Measurements from ENCODE around the gene KRTAP5-11. TPM values are rescaled to one million over a fixed set of nuclear protein-coding genes. Genes with fewer than 3 reads are reported as not detected.

Gene KRTAP5-11
- total and polyA plus RNA-seq, 2 of the 8 experiments (the other 6 are each of a cell fraction or from before 2014, with no cell fraction given), result not detected

DNA sequence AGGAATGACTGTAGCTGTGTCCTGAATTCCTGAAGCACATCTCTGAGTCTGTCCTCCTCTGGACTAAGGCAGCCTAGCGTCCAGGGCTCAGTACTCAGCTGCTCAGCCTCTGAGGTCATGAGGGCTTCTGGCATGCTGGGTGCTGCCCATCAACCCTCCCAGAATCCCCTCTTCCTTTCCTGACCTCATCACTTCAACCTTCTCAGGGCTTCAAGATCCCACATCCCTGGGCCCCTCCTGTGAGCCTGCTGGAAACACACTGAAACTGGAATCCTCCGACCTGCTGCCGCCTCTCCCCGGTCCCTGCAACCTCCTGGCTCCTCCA is 44.0 kb downstream of the KRTAP5-11 start:
- Histone ChIP-seq H3K9ac (replicated peaks in 1 of 4; ENCODE audit: extremely low read depth in 1 of 4, low read depth in 3 of 4, low read length in 3 of 4) (no peak overlapping the region), H4K8ac (ENCODE audit: extremely low read depth, insufficient read depth, low read length) (no peak overlapping the region), H3K79me2 (ENCODE audit: control insufficient read depth in 1 of 2, insufficient read depth in 2 of 2, low read length in 2 of 2) (no peaks in the 10 kb centered on the region), H3K27me3 (replicated peaks in 1 of 4; ENCODE audit: control insufficient read depth in 3 of 4, extremely low read depth in 1 of 4, insufficient read depth in 3 of 4, low read length in 3 of 4) (no peaks in the 10 kb centered on the region), H2BK120ac (replicated peaks; ENCODE audit: low read depth, low read length) (no peak overlapping the region), H3K18ac (ENCODE audit: extremely low read depth, low read length) (no peak overlapping the region), H2AFZ (ENCODE audit: low read length) (no peak overlapping the region), H4K5ac (ENCODE audit: insufficient read length, low read depth, low read length) (no peak overlapping the region), H3K23ac (ENCODE audit: insufficient read length) (no peak overlapping the region), H3K27ac (ENCODE audit: low read depth, low read length) (no peak overlapping the region), H2BK15ac (ENCODE audit: low read length) (no peak overlapping the region), H4K91ac (replicated peaks; ENCODE audit: insufficient read length, low read length) (no peak overlapping the region), H3K14ac (ENCODE audit: insufficient read length) (no peak overlapping the region), H3K36me3 (ENCODE audit: control insufficient read depth in 2 of 4, insufficient read depth in 4 of 4, low read length in 3 of 4) (no peaks in the 10 kb centered on the region), H2BK20ac (ENCODE audit: low read length) (no peak overlapping the region), H3K4ac (replicated peaks; ENCODE audit: insufficient read length, low read depth, low read length) (no peak overlapping the region), H3K9me3 (ENCODE audit: insufficient read depth in 2 of 2, low read depth in 1 of 2, low read length in 1 of 2) (no peaks in the 10 kb centered on the region; a peak in 1 of 4 replicates), H3K4me1 (replicated peaks in 1 of 4; ENCODE audit: control insufficient read depth in 3 of 4, insufficient read depth in 4 of 4, low read length in 3 of 4) (no peaks in the 10 kb centered on the region; a peak in 1 of 7 replicates), H3K79me1 (ENCODE audit: low read depth, low read length) (no peaks in the 10 kb centered on the region), H3K4me2 (ENCODE audit: insufficient read depth in 1 of 2, low read depth in 2 of 2, low read length in 2 of 2) (no peak overlapping the region), H3K23me2 (ENCODE audit: low read depth, low read length) (no peaks in the 10 kb centered on the region), H3K4me3 (ENCODE audit: extremely low read depth in 1 of 4, insufficient read depth in 2 of 4, low read depth in 3 of 4, low read length in 4 of 4) (no peak overlapping the region), H2BK5ac (ENCODE audit: low read depth, low read length) (no peak overlapping the region), H2AK5ac (ENCODE audit: low read depth, low read length) (no peak overlapping the region), H2BK12ac (ENCODE audit: low read depth, low read length) (no peak overlapping the region), H3K56ac (replicated peaks; ENCODE audit: insufficient read length, low read depth, low read length) (no peak overlapping the region), H4K20me1 (replicated peaks in 1 of 2; ENCODE audit: control insufficient read depth in 1 of 2, insufficient read depth in 2 of 2, low read length in 2 of 2) (no peaks in the 10 kb centered on the region)
- FAIRE-seq (no peak), DNase-seq (ENCODE audit: low read depth in 1 of 2, low spot score in 2 of 2) (no peak)
- CTCF ChIA-PET (ENCODE audit: partially characterized antibody), result interaction anchor here (1.2 to 1.6 kb wide), 2 partner anchors 11 to 24 kb away, joined by 4 to 5 read pairs; no protein-coding TSS in a partner anchor
- POLR2A ChIA-PET (ENCODE audit: partially characterized antibody), result interaction anchor here (0.6 kb wide), 1 partner anchor 1769 kb away, joined by 3 read pairs; no protein-coding TSS in a partner anchor
- 92% methylated on average over 4 of the region's 4 CpGs; no CpG with 5 or more reads in 1 of the 2 experiments for WGBS, 2 experiments (ENCODE audit: extremely low coverage in 1 of 2, insufficient coverage in 1 of 2, insufficient read length in 1 of 2, insufficient replicate concordance in 2 of 2, low coverage in 1 of 2, low lambda C conversion rate in 2 of 2, missing lambda C conversion rate in 1 of 2)
- TF ChIP-seq ATF2 (IDR thresholded peaks at IDR 0.05; ENCODE audit: low read length) (no peak), POLR2A (IDR thresholded peaks at IDR 0.05; ENCODE audit: control extremely low read depth in 1 of 2, low read depth in 2 of 2, low read length in 2 of 2) (no peak), EZH2 (IDR thresholded peaks at IDR 0.05; ENCODE audit: low read depth, low read length, severe bottlenecking) (no peak), KDM5A (IDR thresholded peaks at IDR 0.05; ENCODE audit: low read length) (no peak), FOSL1 (IDR thresholded peaks at IDR 0.05; ENCODE audit: insufficient read depth, low read depth, low read length) (no peak), SIRT6 (IDR thresholded peaks at IDR 0.05; ENCODE audit: low read length) (no peak), BCL11A (IDR thresholded peaks at IDR 0.05; ENCODE audit: low read depth in 2 of 2, low read length in 2 of 2) (no peak)
- TF ChIP-seq, protein P1, sequence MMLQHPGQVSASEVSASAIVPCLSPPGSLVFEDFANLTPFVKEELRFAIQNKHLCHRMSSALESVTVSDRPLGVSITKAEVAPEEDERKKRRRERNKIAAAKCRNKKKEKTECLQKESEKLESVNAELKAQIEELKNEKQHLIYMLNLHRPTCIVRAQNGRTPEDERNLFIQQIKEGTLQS (IDR thresholded peaks at IDR 0.05; ENCODE audit: insufficient read depth, low read depth, low read length), result no peak

Measured in H1 (cell line).